ENCODE data around the gene SUFU.
"Not testable (repeated sequence)": the region's sequence is repeated elsewhere in the genome, so short reads cannot be mapped to it uniquely, and the experiment has no call there.

The SUFU gene

DNA sequence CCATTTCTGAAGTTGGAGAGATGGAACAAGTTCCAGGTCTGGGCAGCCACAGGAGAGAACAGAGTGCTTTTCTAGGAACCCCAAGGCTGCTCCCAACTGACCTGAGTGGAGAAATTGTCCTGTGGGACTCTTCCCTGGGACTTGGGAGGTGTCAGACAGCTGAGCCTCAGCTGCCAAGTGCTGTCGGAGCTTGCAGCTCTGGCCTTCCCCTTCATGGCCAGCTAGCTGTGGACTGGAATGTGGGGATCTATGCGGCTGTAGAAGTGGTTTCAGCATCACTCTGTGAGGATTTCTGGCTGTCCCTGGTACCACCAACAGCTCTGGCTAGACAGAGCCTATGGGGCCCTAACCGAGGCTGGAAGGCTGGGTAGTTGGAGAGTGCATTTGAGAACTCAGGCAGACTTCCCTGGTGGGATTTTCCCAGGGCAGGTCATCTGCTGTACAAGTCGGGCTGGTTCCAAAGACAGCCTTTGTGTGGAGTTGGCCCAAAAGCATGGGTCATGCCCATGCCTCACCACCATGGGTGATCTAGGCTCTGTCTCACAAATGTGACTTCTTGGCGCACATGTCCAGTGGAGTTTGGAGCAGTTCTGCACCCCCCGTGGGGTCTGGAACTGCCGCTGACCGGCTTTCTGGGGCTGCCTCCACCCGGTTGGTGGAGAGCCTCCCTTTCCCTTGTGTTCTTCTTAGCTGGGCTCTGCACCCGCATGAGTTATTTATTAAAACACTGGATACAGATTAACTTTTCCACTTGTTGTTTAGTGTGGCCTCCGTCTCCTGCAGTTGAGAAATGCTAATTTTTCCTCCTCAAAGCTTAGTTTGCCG lies 10.9 kb downstream of the SUFU start:
- DNase-seq (ENCODE audit: low spot score): no peak

DNA sequence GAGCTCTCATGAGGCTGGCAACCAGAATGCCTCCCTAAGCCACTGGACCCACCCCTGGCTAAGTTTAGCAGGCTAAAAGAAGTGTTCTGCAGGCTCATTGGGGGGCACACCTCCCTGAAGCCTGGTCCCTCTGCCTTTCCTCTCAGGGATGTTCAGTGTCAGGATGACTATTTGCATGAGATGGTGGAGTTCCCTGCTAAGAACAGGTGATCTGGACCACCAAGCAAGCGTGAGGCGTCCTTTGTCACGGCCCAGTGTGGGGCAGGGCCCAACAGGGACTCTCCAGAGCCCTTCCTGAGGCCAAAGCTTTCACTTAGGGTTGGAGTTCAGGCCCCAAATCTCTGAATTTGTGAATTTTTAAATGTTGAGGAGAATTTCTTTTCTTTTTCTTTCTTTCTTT lies 12.0 kb downstream of the SUFU start:
- no peak for DNase-seq (ENCODE audit: low spot score)

DNA sequence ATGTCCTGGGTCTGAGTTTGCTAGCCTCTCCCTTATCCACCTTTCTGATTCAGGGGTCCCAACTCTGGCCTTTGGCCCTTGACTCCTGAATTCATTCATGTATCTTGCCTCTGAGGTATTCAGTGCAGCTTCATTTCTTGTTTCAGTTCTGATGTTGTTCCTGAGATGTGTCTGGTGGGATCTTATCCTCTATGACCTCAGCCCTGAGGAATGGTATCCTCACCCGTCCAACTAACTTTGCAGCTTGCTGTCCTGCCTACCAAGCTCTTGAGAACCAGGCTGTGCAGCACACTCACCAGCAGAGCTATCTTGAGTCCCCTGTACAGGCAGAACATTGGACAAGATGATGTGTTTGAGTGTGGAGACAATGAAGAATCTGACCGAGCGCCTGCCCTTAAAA lies 13.8 kb downstream of the SUFU start:
- DNase-seq (ENCODE audit: low spot score): peak; percentile 47

DNA sequence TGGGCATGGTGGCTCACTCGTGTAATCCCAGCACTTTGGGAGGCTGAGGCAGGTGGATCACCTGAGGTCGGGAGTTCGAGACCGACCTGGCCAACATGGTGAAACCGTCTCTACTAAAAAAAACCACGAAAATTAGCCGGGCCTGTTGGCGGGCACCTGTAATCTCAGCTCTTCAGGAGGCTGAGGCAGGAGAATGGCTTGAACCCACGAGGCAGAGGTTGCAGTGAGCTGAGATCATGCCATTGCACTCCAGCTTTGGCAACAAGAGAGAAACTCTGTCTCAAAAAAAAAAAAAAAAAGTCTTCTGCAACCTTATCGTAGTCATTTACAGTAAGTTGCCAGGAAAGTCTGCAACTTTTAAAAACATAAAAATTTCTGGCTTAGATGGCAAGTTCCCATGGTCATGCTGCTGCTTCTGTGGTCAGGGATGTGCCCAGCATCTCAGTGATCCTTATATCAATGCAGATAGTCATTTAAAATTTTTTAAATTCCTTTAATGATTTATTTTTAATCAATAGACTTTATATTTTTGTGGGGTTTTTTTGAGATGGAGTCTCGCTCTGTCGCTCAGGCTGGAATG lies 15.6 kb downstream of the SUFU start:
- peak; percentile 45 for DNase-seq (ENCODE audit: low spot score)

DNA sequence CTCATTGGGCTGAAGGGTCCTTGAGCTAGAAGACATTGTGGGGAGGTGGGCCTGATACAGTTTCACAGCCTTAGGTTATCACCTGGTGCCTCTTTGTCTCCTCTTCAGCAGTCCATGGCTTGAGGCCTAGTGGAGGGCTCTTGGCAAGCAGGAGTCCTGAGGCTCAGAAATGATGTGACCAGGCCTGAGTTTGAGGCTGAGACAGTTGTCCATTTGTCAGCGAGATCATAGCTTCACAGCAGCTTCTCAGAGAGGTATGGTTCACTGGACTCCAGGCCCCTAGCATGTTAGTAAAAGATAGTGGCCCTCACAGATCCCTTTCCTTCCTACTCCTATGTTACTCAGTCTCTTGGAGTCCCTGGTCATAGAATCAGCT lies 19.1 kb downstream of the SUFU start:
- no peak for DNase-seq (ENCODE audit: low spot score)

DNA sequence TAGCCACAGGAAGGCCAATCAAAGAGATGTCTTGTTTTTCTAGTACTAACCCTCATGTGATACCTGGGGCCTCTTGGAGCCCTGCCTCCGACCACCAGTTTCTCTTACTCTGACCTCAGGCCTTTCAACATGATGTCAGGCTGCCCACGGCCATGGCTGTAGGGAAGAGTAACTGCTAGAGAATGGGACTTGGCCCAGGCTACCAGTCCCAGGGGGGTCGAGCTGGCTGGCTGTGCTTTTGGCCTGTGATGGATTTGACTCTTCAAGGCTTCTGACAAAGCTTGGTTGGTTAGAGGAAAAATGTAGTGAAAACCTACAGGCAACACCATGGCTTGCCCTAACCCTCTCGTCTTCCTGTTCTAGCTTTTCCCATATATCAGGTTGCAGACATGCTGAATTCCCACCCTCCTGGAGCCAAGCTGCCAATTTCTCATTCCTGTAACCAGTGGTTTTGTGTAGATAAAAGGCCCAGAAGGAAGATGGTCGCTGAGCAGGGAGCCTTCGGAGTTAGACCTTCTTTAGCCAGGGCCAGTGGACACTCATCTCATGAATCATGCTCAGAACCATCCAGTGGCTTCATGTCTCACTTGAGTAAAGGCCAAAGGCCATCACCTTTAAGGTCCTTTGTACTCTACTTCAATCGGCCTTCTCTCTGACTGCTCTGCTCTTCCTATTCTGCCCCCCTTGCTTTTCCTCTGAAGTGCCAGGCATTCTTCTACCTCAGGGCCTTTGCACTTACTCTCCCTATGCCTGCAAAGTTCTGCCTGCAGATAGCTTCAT lies 19.7 kb downstream of the SUFU start:
- DNase-seq (ENCODE audit: low spot score): no peak

DNA sequence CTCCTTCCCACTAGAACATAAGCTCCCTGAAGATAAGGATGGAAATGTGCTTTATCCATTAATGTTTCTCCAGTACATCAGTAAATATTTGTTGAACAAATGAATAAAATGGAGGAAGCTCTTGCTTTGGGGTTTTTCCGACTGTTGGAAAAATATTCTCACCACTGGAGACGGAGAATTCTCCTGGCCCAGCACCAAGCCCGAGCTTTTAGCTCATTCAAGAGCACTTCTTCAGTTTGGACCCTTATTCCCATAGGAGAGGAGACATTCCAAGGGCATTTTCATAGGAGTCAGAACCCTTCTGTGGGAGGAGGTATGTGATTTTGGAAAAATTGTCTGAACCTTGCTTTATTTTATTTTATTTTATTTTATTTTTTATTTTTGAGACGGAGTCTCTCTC lies 21.0 kb downstream of the SUFU start:
- no peak for DNase-seq (ENCODE audit: low spot score)

DNA sequence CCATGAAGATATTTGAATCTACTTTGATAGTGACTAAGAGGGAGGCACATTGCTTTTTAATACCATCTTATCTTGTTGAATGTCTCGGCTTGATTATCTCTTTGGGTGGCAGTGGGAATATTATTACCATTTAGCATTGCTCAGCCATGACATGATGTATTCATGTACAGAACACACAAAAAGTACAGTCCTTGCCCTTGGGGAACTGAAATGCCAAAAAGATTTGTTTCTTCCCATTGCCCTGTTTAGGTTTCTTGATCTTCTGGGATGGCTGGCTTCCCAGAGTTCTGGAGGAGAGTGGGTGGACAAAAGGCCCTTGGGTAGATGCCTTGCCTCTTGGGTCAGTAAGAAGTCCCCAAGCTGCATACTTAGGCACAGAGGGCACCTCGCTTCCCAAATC lies 23.8 kb downstream of the SUFU start:
- DNase-seq (ENCODE audit: low spot score): no peak

DNA sequence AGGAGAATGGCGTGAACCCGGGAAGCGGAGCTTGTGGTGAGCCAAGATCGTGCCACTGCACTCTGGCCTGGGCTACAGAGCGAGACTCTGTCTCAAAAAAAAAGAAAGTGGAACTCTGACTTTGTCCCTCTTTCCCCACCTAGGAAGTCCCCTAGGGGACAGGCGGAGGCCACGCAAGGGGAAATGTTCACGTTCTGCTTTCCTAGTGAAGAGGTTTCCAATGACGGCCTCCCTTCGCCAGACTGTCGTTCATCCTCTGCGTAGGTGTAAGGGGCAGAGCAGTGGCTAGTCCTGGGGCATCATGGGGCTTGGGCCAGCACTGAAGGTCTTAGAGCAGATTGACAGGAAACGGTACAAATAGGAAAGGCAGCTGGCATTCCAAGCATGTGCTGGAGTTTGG lies 30.6 kb downstream of the SUFU start:
- DNase-seq (ENCODE audit: low spot score): no peak

DNA sequence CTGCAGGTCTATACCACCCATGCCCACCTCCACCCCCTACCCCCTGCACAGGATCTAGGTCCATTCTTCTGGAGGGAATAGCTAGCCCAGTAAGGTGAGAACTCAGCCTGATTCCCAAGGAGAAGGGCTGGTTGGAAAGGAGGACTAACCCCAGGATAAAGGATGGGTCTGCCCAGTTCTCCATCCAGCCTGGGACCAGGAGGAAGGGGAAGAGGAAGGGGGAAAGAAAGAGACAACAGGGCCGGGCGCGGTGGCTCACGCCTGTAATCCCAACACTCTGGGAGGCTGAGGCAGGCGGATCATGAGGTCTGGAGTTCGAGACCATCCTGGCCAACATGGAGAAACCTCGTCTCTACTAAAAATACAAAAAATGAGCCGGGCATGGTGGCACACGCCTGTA lies 31.2 kb downstream of the SUFU start:
- DNase-seq (ENCODE audit: low spot score): not testable (repeated sequence)

DNA sequence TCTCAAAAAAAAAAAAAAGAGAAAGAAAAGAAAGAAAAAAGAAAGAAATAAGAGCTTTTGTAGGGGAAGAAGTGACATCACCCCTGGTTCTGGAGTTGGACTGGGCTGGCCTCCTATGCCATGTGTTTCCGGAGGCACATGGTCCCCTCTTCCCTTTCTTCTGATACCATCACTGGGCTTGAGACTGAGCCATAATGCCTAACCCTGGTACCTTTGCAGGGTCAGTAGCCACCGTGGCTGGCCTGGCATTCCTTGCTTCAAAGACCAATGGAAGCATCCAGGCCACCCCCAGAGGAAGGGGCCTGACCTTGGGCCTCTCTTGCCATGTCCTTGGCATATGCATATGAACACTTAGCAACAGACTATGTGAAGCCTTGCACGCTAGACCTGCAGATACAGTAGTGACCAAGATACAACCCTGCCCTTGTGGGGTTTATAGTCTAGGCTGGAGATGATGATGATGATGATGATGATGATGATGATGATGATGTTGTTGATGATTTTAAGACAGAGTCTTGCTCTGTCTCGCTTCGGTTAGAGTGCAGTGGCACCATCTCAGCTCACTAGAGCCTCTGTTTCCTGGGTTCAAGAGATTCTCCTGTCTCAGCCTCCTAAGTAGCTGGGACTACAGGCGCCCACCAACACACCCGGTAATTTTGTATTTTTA lies 31.8 kb downstream of the SUFU start:
- DNase-seq (ENCODE audit: low spot score): no peak

DNA sequence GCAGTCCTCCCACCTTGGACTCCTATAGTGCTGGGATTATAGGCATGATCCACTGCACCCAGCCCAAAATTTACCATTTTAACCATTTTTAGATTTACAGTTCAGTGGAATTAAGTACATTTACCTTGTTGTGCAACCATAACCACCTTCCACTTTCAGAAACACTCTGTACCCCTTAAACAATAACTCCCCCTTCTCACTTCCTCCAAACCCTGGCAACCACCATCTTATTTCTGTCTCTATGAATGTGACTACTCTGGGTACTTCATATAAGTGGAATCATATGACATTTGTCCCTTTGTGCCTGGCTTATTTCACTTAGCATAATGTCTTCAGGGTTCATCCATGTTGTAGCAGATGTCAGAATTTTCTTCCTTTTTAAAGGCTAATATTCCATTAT lies 33.6 kb downstream of the SUFU start:
- DNase-seq (ENCODE audit: low spot score): no peak

DNA sequence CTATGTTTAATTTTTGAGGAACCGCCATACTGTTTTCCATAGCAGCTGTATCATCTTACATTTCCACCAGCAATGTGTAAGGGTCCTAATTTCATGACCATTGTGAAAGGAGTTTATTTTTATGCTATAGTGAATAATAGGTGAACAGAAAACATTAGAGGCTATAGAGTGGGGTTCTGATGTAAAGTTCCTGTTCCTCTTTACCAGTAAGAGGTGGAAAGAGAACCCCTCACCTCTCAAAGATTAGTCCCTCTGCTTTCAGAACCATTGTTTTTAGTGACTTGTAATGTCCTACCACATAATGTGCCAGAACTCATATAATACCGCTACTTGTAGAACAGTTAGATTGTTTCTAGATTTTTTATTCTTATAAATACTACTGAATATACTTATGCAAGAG lies 34.2 kb downstream of the SUFU start:
- DNase-seq (ENCODE audit: low spot score): no peak

DNA sequence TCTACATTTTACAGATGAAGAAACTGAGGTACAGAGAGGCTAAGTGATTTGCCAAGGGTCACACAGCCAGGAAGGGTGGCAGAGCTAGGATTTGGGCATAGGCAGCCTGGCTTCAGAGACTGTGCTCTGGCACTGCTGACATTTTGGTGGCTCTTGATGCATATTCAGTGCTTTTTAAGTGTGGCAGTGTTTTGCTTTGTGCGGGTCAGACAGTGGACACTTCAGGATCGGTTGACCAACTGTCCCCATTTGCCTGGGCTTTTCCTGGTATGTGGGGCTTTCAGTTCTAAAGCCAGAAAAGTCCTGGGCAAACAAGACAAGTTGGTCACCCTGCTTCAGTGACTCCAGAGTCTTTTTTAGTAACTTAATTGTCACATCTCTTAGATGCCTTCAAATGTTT lies 35.0 kb downstream of the SUFU start:
- no peak for DNase-seq (ENCODE audit: low spot score)

DNA sequence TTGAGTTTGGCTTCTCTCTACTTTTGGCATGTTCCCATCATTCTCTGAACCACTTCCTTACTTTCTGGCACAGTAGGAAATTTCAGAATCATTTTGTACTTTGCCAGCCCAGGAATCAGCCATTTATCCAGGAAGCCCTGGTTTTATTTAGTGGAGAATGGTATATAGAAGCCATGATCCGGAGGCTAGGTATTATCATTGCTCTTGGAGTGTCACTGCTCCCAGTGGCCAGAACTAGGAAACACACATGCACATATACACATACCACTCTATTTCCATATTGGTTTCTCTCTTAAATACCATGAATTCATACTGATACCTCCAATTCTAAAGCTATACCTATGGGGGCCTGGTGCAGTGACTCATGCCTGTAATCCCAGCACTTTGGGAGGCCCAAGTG lies 36.3 kb downstream of the SUFU start:
- DNase-seq (ENCODE audit: low spot score): peak; percentile 29

DNA sequence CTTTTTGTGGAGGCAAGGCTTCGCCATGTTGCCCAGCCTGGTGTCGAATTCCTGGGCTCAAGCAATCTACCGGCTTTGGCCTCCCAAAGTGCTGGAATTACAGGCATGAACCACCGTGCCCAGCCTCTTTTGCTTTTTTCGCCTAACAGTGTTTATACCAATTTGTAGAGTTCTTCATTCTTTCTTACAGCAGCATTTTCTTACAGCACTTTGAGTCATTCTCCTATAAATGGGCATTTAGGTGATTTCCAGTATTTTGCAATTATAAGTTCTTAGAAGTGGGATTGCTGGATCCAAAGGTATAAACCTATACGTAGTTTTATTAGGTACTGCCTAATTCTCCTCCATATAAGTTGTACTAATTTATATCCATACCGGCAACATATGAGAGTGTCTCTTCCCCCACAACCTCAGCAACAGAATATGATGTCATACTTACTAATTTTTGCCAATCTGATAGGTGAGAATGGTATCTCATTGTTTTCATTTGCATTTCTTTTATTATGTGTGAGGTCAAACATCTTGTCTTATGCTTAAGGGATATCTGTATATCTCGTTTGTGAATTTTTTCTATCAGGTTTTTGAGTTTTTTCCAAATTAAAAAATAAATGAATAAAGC lies 39.1 kb downstream of the SUFU start:
- no peak for DNase-seq (ENCODE audit: low spot score)

DNA sequence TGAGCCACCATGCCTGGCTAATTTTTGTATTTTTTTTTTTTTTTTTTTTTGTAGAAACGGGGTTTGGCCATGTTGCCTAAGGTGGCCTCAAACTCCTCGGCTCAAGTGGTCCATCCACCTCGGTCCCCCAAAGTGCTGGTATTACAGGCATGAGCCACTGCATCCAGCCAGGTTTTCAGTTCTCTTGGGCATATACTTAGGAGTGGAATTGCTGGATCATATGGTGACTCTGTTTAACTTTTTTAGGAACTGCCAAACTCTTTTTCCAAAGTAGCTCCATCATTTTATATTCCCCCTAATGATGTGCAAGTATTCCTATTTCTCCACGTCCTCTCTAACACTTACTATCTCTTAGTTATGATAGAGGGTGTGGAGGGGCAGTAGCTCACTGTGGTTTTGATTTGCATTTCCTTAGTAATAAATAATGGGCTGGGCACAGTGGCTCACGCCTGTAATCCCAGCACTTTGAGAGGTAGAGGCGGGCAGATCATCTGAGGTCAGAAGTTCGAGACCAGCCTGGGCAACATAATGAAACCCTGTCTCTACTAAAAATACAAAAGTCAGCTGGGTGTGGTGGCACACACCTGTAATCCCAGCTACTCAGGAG lies 41.6 kb downstream of the SUFU start:
- no peak for DNase-seq (ENCODE audit: low spot score)

DNA sequence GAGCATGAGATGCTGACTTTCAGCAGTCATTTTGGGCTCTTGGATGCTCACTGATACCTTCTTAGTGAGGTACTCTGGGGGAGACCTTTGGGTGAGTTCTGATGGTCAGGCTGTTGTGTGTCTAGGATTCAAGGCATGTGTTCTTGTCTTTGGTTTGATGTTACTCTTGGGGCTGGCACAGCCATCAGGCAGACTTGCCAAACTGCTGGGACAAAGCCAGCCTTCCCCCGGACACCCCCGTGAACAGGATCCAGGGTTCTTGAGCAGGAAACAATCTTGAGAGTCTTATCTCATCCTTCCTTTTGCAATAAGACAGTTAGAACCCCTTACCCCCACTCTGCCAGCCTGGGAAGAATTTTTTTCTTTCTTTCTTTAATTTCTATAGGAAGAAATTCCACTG lies 42.2 kb downstream of the SUFU start:
- peak; percentile 17 for DNase-seq (ENCODE audit: low spot score)

DNA sequence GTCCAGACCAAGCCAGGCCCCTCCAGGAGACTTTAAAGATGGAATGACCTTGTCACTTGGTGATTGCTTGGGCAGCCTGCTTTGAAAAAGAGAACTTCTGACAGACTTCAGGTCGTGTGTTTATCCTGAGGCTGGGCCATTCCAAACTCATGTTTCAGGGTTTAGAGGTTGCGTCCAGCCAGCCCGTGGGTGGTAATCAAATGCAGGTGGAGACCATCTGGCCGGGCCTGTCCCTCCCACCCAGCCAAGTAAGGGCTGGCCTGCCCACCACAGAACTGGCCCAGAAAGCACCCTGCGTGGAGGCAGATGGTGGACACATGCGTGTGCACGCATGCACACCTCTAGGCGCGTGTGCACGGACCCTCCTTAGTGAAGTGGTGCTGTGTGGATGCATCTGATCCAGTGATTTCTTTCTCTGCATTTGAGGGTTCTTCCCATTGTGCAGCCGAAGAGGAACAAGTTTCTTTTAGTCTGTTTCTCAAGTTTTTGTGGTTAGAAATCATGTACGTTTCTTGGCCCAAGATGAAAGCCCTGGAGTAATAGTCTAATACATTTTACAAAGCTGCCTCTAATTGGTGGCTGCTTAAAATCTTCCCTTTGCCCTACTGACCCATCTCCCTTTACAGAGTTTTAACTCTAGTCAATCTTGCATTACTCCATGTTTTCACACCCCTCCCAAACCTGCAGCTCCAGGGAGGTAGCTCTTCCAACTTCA lies 43.0 kb downstream of the SUFU start:
- peak; percentile 85 for DNase-seq (ENCODE audit: low spot score)

DNA sequence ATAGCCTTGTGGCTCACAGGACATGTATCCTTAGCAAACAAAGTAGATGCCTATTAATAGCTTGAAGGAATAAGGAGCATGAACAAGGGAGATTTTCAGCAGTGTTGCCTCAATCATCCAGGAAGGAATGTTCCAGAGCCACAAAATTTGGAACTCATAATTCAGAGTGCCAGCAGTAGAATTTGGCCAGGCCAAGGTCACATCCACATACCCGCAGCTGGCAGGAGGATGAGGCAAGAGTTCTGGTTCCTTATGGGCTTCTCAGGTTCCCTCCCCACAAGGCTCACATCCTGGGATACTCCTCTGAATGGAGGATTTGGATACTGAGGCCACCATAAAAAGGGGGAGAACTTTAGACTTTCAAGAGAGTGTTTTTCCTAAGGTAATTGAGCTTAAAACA lies 45.8 kb downstream of the SUFU start:
- DNase-seq (ENCODE audit: low spot score): peak; percentile 18

DNA sequence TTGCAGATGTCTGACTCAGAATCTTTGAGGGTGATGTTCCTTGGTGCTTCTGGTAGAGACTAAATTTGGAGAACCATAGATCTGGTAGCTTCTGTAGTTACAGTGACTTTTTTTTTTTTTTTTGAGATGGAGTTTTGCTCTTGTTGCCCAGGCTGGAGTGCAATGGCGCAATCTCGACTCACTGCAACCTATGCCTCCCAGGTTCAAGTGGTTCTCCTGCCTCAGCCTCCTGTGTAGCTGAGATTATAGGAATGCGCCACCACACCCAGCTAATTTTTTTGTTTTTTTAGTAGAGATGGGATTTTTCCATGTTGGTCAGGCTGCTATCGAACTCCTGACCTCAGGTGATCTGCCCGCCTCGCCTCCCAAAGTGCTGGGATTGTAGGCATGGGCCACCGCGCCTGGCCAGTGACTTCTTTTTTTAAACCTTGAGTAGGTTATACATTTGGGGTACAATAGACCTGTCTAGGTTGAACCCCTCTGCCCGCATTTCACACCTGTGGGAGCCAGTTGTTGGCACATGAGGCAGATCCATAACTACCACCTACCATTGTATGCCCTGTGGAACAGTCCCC lies 47.0 kb downstream of the SUFU start:
- DNase-seq (ENCODE audit: low spot score): no peak
